ENCODE results near the gene IQSEC3. TPM values are rescaled to one million over a fixed set of nuclear protein-coding genes. Genes with fewer than 3 reads are reported as not detected.
A peak's percentile ranks its signal among the peaks of the same experiment; 100 is the strongest.
"Not testable (repeated sequence)": the region's sequence is repeated elsewhere in the genome, so short reads cannot be mapped to it uniquely, and the experiment has no call there.

The IQSEC3 gene
- total RNA-seq, 1 donor from 2014 or later = 0.82 TPM

GRCh38 chr12:177980-178828 is 111.6 kb downstream of the IQSEC3 start:
- no peak for DNase-seq

- no peak for DNase-seq
Measured at GRCh38 chr12:178829-179109, 112.2 kb downstream of the IQSEC3 start.

GRCh38 chr12:179131-179884 is 112.7 kb downstream of the IQSEC3 start:
- no peak for DNase-seq

GRCh38 chr12:179885-180284 is 113.3 kb downstream of the IQSEC3 start:
- DNase-seq = no peak

GRCh38 chr12:180445-180844 is 113.9 kb downstream of the IQSEC3 start:
- no peak for DNase-seq

GRCh38 chr12:181921-182320 is 115.4 kb downstream of the IQSEC3 start:
- no peak for DNase-seq

- no peak for DNase-seq
Measured at GRCh38 chr12:182381-182892, 115.9 kb downstream of the IQSEC3 start.

- DNase-seq = no peak
Measured at GRCh38 chr12:184811-185575, 118.4 kb downstream of the IQSEC3 start.

- no peak for DNase-seq
Measured at GRCh38 chr12:185576-185955, 119.0 kb downstream of the IQSEC3 start.

- DNase-seq = no peak
Measured at GRCh38 chr12:186006-186625, 119.5 kb downstream of the IQSEC3 start.

- DNase-seq = not testable (repeated sequence)
Measured at GRCh38 chr12:187986-188909, 121.7 kb downstream of the IQSEC3 start.

- peak; percentile 80 for DNase-seq
Measured at GRCh38 chr12:188910-189621, 122.5 kb downstream of the IQSEC3 start.

- no peak for DNase-seq
Measured at GRCh38 chr12:189622-189962, 123.0 kb downstream of the IQSEC3 start.

- DNase-seq = no peak
Measured at GRCh38 chr12:190881-191280, 124.3 kb downstream of the IQSEC3 start.

- no peak for DNase-seq
Measured at GRCh38 chr12:191541-191940, 125.0 kb downstream of the IQSEC3 start.

GRCh38 chr12:193261-193660 is 126.7 kb downstream of the IQSEC3 start:
- DNase-seq = no peak

GRCh38 chr12:194276-194675 is 127.7 kb downstream of the IQSEC3 start:
- no peak for DNase-seq

- DNase-seq = no peak
Measured at GRCh38 chr12:195156-195555, 128.6 kb downstream of the IQSEC3 start.

GRCh38 chr12:195951-196350 is 129.4 kb downstream of the IQSEC3 start:
- DNase-seq = no peak

GRCh38 chr12:196436-196835 is 129.9 kb downstream of the IQSEC3 start:
- DNase-seq = no peak

- no peak for DNase-seq
Measured at GRCh38 chr12:197347-197746, 130.8 kb downstream of the IQSEC3 start.
